B cell (primary cell): Measurements from ENCODE around the gene ODAD4. TPM values are rescaled to one million over a fixed set of nuclear protein-coding genes. Genes with fewer than 3 reads are reported as not detected.

ENCODE experiments used
- ATAC-seq: fragments of 200-7000 bp; cut with Tn5 transposase; one replicate; pipeline ENCODE4 v1.10.0; 2021; ENCODE audit warnings: low read depth, mild to moderate bottlenecking, moderate number of reproducible peaks, moderate library complexity
- CTCF ChIA-PET: fragments of 350-600 bp; sonication (Branson Sonifier 250); formaldehyde crosslinking; loops from one replicate; lab custom pipeline; 2021; ENCODE audit warnings: antibody characterized with exemption, inconsistent platforms; lab: Charles Lee
- POLR2A ChIA-PET: fragments of 350-600 bp; sonication (Branson Sonifier 250); formaldehyde crosslinking; loops from one replicate; lab custom pipeline; 2021; ENCODE audit warnings: antibody characterized with exemption; lab: Charles Lee
- DNase-seq: peaks from one replicate; pipeline ENCODE4 v3.0.0; 2013
- H2AFZ ChIP-seq: 2 replicates; pipeline ENCODE4 v1.6.1; 2012; ENCODE audit warnings: mild to moderate bottlenecking, low read depth, low read length; ENCODE audit not compliant: insufficient read depth, poor library complexity, severe bottlenecking
- H3K27ac ChIP-seq, 2 donors: 1 replicate in 1 of 2; 2 replicates in 1 of 2; pipeline ENCODE4 v1.5.1; 2012 to 2013; ENCODE audit warnings: low read length in 2 of 2, mild to moderate bottlenecking in 2 of 2, moderate library complexity in 1 of 2
- H3K27me3 ChIP-seq, 4 experiments: fragments of 200-600 bp in 1 of 4; sonication (generic) in 1 of 4; replicated peaks in 1 of 4; 1 replicate in 2 of 4; 2 replicates in 2 of 4; pipeline versions ENCODE4 v1.6.1 to v1.7.0; 2013 to 2016; ENCODE audit warnings: low read length in 3 of 4, mild to moderate bottlenecking in 2 of 4, mixed read lengths in 1 of 4, moderate library complexity in 1 of 4; ENCODE audit not compliant: insufficient read depth in 4 of 4, control insufficient read depth in 3 of 4; ENCODE audit errors: control extremely low read depth in 1 of 4
- H3K36me3 ChIP-seq, 2 experiments: replicated peaks in 1 of 2; 1 replicate in 1 of 2; 2 replicates in 1 of 2; pipeline versions ENCODE4 v1.6.1 to v1.7.1; 2013; ENCODE audit warnings: low read length in 1 of 2; ENCODE audit not compliant: insufficient read depth in 2 of 2, control insufficient read depth in 1 of 2; ENCODE audit errors: control extremely low read depth in 1 of 2, extremely low read depth in 1 of 2
- H3K4me1 ChIP-seq, 2 donors: fragments of 200-600 bp in 1 of 2; sonication (generic) in 1 of 2; 1 replicate in 1 of 2; 2 replicates in 1 of 2; pipeline versions ENCODE4 v1.5.1 to v1.6.1; 2013 to 2017; ENCODE audit warnings: low read length in 2 of 2; ENCODE audit not compliant: control insufficient read depth in 2 of 2, insufficient read depth in 2 of 2
- H3K4me2 ChIP-seq: replicated peaks from 2 replicates; pipeline ENCODE3; 2012; ENCODE audit warnings: mild to moderate bottlenecking, low read depth, low read length; ENCODE audit not compliant: poor library complexity, severe bottlenecking
- H3K4me3 ChIP-seq, 5 experiments: fragments of 200-600 bp in 1 of 5; sonication (generic) in 1 of 5; 1 replicate in 3 of 5; 2 replicates in 2 of 5; pipeline versions ENCODE4 v1.5.1 to v1.7.0; 2011 to 2016; ENCODE audit warnings: low read length in 4 of 5, mild to moderate bottlenecking in 4 of 5, low read depth in 2 of 5, control low read depth in 1 of 5, moderate library complexity in 1 of 5; ENCODE audit not compliant: insufficient read depth in 1 of 5; ENCODE audit errors: control extremely low read depth in 1 of 5, extremely low read depth in 1 of 5
- H3K79me2 ChIP-seq: fragments of 200-600 bp; sonication (generic); one replicate; pipeline ENCODE4 v1.6.0; 2016; ENCODE audit warnings: low read length; ENCODE audit not compliant: control insufficient read depth, insufficient read depth
- H3K9ac ChIP-seq: fragments of 200-600 bp; sonication (generic); 2 replicates; pipeline ENCODE4 v1.6.1; 2017; ENCODE audit warnings: mild to moderate bottlenecking, low read length, moderate library complexity
- H3K9me3 ChIP-seq, 3 donors: one replicate each; pipeline versions ENCODE4 v1.6.1 to v1.7.1; 2013; ENCODE audit warnings: low read length in 2 of 3; ENCODE audit not compliant: control insufficient read depth in 2 of 3, insufficient read depth in 1 of 3; ENCODE audit errors: control extremely low read depth in 1 of 3
- H4K20me1 ChIP-seq: 2 replicates; pipeline ENCODE4 v1.6.0; 2012; ENCODE audit warnings: mild to moderate bottlenecking, low read length; ENCODE audit not compliant: insufficient read depth, control insufficient read depth, poor library complexity, severe bottlenecking
- H3K27ac Mint-ChIP-seq: one replicate; pipeline ENCODE4 v1.8.0; 2021; ENCODE audit warnings: mixed read lengths
- H3K27me3 Mint-ChIP-seq: one replicate; pipeline ENCODE4 v1.8.0; 2021; ENCODE audit warnings: mixed read lengths
- H3K4me1 Mint-ChIP-seq: one replicate; pipeline ENCODE4 v1.8.0; 2021; ENCODE audit warnings: mixed read lengths
- H3K4me3 Mint-ChIP-seq: one replicate; pipeline ENCODE4 v1.8.0; 2021; ENCODE audit warnings: mixed read lengths
- H3K9me3 Mint-ChIP-seq: one replicate; pipeline ENCODE4 v1.8.0; 2022; ENCODE audit warnings: mixed read lengths; ENCODE audit not compliant: insufficient read depth
- CTCF ChIP-seq: fragments of 200-600 bp; IDR thresholded peaks from one replicate; pipeline ENCODE4 v1.8.0; 2022; ENCODE audit warnings: antibody characterized with exemption, mild to moderate bottlenecking
- EZH2 ChIP-seq: IDR thresholded peaks from 2 replicates; pipeline ENCODE4 v1.6.1; 2012; ENCODE audit warnings: borderline replicate concordance, low read depth, mild to moderate bottlenecking, moderate library complexity, low read length; ENCODE audit not compliant: insufficient read depth, poor library complexity, severe bottlenecking
- WGBS: methylation state at CpG from one replicate; pipeline ENCODE4 v1.1.5; 2013; ENCODE audit warnings: missing lambda C conversion rate; ENCODE audit not compliant: insufficient coverage; 5-methylcytosine and 5-hydroxymethylcytosine counted together
- intact Hi-C: fragments of 100-400 bp; cut with micrococcal nuclease; formaldehyde crosslinking; loops from one replicate; pipeline ENCODE4 v1.10.0; 2022
- polyA plus RNA-seq: library from polyadenylated mRNA; depleted of rRNA; stranded (reverse); fragments of >200 nt; gene quantifications from 2 replicates; pipeline ENCODE4 v1.2.3, GENCODE V29; 2012
- total RNA-seq, 2 donors: library from RNA; stranded (reverse); fragments of 120-200 nt in 1 of 2; gene quantifications; 1 replicate in 1 of 2; 2 replicates in 1 of 2; pipeline versions ENCODE4 v1.2.3 to v1.2.4, GENCODE V29; 2013 to 2022

Gene ODAD4
- total and polyA plus RNA-seq, 2 donors (not counting 1 experiment from before 2014, with no cell fraction given) = 0.27 TPM; not detected in 1

DNA sequence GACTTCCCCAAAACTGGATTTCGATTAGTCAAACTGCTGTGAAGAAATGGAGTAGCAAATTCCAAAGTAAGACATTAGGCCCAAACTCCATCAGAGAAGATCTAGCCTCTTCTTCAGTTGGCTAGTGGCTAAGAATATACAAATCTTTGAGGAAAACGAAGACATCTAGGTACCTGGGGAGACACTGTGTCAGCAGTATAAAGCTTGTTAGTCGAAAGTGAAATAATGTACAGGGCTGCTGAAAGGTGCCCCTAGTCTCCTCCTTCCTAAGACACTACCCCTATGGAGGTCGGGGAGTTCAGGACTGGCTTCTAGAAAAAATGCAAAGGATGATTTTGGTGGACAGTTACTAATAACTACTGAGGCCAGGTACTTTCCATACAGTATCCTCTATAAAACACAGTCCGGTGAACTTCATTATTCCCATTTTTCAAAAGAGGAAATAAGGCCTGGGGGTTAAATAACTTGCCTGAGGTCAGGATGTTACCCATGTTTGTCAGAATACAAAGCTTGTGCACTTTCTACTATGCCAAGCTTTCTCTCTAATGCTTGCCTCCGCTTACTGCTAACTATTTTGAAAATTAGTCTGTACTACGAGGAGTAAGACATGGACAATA, 71.9 kb downstream of the ODAD4 start:
- Histone ChIP-seq H3K4me3 (no peak overlapping the region), H3K36me3 (peaks cover 13 to 56% of the 10 kb centered on the region in 2 experiments), H2AFZ (no peak overlapping the region), H3K9ac (no peak overlapping the region), H3K4me1 (peaks cover 0 to 5% of the 10 kb centered on the region in 2 donors), H3K9me3 (no peaks in the 10 kb centered on the region), H3K27ac (no peak overlapping the region), H3K4me2 (no peak overlapping the region), H4K20me1 (peaks cover 60% of the 10 kb centered on the region), H3K27me3 (no peaks in the 10 kb centered on the region), H3K79me2 (peaks cover 64% of the 10 kb centered on the region)
- ChIA-PET POLR2A (interaction anchor here (1.6 kb wide), 1 partner anchor 15 kb away, joined by 4 read pairs; the partner anchor contains the start of gene DNAJC7), CTCF (interaction anchor here (0.8 to 1.6 kb wide), 3 partner anchors 11 to 39 kb away, joined by 4 read pairs; partner anchors contain the start of gene NKIRAS2)
- Mint-ChIP-seq H3K4me1 (peaks cover 16% of the 10 kb centered on the region), H3K27ac (no peak overlapping the region), H3K27me3 (no peaks in the 10 kb centered on the region), H3K4me3 (no peak overlapping the region), H3K9me3 (no peaks in the 10 kb centered on the region)
- no CpG with 5 or more reads among the region's 7 CpGs for WGBS
- no peak for DNase-seq
- no peak for TF ChIP-seq CTCF
- no peak for TF ChIP-seq EZH2
- intact Hi-C loops = no loop called here
- no peak for ATAC-seq

- WGBS = 89% methylated on average over 2 of the region's 3 CpGs
- Histone ChIP-seq H4K20me1 (peaks cover 63% of the 10 kb centered on the region), H3K27me3 (no peaks in the 10 kb centered on the region), H3K9me3 (no peaks in the 10 kb centered on the region), H3K27ac (no peak overlapping the region), H3K79me2 (peaks cover 70% of the 10 kb centered on the region), H2AFZ (no peak overlapping the region), H3K9ac (no peak overlapping the region), H3K4me3 (no peak overlapping the region), H3K4me2 (no peak overlapping the region), H3K36me3 (peaks cover 13 to 51% of the 10 kb centered on the region in 2 experiments), H3K4me1 (no peaks in the 10 kb centered on the region)
- ChIA-PET CTCF (interaction anchor here (0.8 to 1.6 kb wide), 4 partner anchors 11 to 40 kb away, joined by 4 read pairs; partner anchors contain the start of gene NKIRAS2), POLR2A (interaction anchor here (1.6 kb wide), 1 partner anchor 15 kb away, joined by 4 read pairs; the partner anchor contains the start of gene DNAJC7)
- Mint-ChIP-seq H3K27ac (no peak overlapping the region), H3K4me1 (peaks cover 16% of the 10 kb centered on the region), H3K4me3 (no peak overlapping the region), H3K27me3 (no peaks in the 10 kb centered on the region), H3K9me3 (no peaks in the 10 kb centered on the region)
- intact Hi-C loops = no loop called here
- no peak for ATAC-seq
- no peak for DNase-seq
- TF ChIP-seq CTCF (no peak), EZH2 (no peak)
These were observed 72.4 kb downstream of the ODAD4 start for GRCh38 chr17:42002792-42003301.
